Stimulated activated naive CD4-positive, alpha-beta T cell (primary cell): ENCODE results near the gene STYK1.

Experiments
- DNase-seq, 6 experiments: peaks; one replicate each; lab custom pipeline; 2025; lab: John Stamatoyannopoulos, UW

STYK1 gene, protein sequence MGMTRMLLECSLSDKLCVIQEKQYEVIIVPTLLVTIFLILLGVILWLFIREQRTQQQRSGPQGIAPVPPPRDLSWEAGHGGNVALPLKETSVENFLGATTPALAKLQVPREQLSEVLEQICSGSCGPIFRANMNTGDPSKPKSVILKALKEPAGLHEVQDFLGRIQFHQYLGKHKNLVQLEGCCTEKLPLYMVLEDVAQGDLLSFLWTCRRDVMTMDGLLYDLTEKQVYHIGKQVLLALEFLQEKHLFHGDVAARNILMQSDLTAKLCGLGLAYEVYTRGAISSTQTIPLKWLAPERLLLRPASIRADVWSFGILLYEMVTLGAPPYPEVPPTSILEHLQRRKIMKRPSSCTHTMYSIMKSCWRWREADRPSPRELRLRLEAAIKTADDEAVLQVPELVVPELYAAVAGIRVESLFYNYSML

DNA sequence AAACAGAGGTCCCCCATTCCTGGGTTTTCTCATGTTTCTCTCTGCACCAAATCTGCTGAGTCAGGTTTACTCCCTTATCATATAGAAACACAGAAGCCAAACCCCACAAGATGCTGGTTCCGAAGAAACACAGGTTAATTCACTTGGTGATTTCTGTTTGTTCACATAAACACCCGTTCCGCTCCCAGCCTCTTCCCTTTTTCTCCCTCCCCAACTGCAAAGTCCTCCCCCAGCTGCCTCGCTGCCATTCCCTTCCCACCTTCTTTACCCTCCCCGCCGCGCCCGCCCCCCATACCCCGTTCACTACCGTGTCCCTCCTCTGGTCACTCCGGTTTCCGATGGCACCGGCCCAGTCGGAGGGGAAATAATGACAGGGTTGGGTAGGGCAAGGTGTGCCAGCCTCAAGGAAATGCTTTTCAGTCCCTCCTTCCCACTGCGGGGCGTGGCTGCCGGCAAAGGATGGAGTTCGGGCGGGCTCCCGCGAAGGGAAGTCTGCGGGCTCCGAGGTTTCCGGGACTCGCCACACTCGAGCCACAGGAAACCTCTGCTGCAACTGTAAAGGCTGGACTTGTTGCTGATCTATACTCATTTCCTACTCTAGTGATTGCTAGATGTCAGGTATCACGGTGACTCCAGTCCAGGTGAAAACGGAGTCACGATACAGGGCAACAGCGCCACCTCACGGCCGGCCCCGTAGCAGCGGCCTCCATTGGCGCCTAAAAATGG is at the start of gene STYK1:
TSS of gene STYK1 (minus strand) at position 394 of the 726 bp plus-strand sequence. CDS start 39,434 bp downstream, outside the sequence.
- DNase-seq: peak; percentile 44 to 75 (median 52)

DNA sequence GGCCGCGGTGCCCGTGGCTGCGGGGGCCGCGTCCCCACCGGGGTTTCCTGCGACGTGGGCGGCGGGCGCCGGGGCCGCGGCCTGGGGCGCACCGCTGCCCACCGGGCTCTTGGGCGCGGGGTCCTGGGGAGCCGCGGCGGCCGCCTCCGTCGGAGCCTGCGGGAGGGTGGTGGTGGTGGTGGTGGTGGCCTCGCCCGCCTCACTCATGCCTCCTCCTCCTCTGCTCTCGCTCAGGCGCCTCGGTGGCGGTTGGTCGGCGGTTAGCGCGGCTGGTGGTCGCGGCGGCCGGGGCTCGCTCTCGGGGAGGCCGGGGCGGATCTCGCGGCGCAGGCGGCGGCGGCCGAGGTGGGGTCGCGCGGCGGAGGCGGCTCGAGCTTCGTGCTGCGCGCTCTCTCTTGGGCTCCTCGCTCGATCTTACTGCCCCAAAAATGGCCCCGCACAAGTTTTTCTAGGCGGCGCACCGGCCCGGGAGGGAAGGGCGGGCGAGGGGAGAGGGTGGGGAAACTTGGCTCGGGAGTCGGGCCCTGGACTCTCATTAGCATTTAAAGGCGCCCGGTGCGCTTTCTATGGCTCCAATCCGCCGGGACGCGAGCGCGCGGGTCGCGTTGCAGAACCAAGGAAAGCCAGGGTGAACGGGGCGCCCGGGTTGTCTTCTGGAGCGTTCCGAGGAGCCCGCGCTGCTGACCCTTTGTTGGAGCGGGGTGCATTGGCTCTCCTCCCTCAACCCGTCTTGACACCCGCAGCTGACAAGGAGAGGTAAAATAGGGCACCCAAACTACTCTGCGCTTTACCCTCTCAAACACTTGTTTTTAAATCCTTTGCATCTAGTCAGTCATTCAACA is 49.3 kb upstream of the STYK1 start, which contains the start of gene YBX3:
TSS of gene YBX3 (minus strand) at position 419 of the 842 bp plus-strand sequence. CDS start at position 207, 212 bp downstream.
- DNase-seq: peak in 3 of 6 experiments; percentile 39 to 52 (median 40)

DNA sequence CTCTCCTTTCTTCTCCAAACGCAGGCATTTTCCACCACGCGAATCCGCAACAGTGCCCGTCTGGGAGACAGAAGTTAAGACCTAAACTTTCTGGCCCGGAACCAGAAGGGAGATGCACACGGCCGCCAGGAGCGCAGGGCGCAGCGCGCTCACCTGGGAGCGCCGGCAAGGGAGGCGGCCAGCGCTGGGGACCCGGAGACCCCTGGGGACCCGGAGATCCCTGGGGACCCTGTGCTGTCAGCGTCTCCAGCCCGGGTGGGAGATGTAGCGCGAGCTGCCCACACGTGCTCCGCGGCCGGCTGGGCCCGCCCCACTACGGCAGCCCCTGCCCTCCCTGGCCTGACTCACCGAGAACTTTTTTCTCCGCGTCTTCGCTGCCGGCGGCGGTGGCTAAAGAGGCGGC is 48.7 kb upstream of the STYK1 start:
- DNase-seq: peak in 5 of 6 experiments; percentile 3 to 64 (median 54)

DNA sequence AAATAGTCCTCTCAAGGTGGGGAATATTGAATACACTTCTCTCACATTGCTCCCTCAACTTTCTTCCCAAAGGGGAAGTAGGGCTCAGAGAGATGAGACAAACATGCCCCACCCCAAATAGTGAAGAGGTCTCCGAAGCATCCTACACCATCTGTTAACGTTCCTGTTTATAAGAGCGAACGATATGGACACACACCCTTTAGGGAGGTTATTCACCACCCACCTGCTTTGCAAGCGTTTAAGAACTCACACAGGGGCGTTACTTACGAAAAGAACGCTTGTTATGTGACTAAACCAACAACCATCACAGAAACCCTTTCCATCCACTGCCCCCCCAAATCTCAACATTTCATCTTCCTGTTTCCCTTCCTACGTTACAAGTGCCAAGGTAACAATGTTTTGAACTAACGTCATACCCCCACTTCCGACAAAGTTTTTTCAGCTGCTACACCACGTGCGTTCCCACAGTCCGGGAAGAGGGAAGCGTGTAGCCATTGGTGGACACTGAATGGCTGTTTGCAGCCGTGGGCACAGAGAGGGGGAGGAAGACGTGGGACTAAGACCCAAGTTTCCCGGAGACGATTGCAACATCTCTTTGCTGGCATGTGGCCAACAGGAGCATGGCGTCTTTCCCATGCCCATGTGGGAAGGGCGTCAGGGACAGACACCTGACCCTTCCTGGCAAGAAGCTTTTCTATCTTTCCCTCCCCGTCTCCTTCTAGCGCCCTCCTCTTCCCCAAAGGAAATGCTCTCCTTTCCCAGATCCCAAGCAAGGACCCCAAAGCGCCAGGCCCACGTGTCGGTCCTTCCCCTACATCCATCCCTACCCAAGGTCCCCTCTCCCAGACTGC is 48.0 kb upstream of the STYK1 start:
- DNase-seq: peak; percentile 18 to 74 (median 62)

DNA sequence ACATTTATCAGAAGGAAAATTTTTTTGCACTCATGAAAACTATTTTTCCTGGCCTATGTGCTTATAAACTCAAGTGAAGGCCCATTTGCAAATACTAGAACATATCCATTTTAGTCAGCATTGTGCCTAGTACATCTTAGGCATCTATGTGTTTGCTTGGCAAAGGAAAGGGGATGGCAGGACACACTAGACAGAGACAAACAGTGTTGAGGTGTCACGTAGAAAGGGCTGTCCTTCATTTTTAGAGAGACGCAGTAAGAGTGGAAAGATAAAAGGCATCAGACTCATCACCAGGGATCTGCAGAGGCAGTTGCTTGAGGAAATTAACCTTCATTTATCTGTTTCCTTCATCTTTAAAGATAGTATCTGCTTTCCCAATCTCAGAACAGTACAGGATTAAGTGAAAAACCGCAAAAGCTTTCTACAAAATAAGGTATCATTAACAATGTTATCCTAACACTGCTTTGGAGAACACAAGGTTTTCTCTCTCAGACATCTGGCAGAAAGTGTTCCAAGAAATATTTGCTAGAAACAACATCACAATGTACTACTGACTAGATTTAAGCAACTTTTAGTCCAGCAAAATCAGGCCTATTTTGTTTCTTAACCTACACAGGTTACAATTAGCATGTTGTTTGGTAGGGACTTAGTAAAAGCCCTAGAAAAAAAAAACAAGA is 47.3 kb upstream of the STYK1 start:
- DNase-seq: no peak

DNA sequence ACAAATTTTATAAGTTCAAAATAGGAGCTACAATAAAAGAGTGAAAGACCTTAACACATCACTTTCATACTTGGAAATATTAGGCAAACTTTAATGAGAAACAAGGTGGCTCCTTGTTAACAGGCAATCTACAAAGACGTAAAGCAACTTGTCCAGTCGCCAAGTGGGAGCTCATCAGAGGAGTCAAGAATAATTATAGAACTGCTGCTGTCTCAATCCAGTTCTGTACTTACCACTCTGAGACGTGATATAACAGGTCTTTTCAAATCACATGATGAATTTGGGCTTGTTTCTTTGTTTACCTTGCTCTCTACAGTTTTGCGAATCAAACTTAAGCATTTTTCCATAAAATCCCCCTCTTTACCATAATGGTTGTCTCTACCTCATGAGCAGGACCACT is 45.6 kb upstream of the STYK1 start:
- no peak for DNase-seq

DNA sequence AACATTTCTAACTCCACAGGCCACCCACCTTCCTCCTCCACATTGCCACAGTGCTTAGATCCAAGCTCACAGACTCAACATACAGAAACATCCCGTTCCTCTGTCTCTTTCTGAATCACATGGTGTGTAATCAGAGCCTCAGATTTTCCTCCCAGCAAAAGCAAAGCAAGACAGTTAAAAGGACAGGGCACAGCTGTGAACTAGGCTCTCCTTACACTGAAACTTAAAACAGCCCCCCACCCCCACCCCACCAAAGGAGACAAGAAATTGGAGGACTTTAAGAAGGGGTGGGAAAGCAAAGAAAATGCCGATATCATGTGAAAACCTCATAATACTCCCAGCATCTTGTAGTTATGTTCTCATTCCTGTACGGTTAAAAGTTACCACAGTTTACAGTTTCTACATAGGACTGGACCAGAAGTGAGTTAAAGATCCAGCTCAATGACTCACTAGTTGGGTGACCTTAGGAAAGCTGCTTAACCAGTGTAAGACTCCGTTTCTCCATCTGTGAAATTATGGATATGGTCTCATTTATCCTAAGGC is 44.5 kb upstream of the STYK1 start:
- DNase-seq: no peak

DNA sequence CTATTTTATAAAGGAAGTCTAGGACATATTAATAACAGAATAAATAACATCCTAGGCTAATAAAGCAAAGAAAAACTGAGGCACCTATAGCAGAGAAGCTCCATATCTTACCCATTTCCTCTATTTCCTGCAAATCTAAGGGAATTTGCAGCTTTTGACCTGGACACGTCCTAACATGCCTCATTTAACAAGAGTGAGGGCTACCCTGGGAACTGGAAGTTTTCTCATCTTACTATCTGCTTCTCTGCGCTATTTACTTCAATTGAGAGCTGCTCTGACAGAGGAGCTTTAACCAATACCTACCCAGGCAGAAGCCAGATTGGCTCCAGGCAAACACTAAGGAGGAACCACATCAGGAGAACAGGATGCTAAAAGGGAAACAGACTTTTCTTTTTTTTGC is 43.6 kb upstream of the STYK1 start:
- DNase-seq: no peak

DNA sequence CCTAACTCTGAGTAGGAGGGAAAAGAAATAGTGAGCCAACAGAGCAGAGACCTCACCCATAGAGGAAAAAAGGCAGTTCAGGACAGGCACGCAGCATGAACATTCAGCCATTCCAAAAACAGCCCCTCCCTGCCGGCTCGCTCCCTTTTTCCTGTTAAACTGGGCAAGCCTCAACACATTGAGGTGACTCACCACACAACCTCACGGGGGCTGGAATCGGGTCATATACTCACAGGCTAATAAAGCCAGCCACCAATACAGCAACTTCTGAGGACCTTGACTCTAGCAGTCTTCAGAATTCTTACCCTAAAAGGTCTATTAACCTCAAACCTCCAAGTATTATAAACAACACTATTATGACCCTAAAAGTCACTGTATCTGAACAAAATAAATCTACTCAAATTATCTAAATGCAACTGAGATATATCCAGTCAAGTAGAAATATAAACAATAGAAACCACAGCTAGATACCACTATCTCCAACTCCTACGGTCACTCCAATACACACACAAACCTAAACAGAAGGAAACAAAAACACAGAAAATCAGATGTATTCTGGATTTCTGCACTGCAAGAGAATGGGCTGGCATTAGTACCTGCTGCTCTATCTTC is 43.0 kb upstream of the STYK1 start:
- DNase-seq: no peak

DNA sequence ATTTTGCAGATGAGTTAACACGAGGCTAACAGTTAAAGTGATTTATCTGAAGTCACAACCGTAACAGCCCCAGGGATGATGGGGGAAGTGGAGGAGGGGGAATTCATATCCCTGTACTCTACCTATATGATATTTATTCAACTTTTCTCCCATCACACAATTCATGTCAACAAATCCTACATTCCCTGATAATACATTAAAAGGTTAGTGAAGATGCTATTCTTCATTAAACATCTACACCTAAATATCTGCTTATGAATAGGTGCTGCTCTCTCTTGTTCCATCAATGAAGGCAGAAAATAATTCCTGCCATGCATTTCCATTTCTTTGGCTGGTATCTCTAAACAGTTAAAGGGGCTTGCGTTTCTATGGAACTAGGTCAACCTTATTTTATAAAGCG is 42.4 kb upstream of the STYK1 start:
- DNase-seq: no peak

DNA sequence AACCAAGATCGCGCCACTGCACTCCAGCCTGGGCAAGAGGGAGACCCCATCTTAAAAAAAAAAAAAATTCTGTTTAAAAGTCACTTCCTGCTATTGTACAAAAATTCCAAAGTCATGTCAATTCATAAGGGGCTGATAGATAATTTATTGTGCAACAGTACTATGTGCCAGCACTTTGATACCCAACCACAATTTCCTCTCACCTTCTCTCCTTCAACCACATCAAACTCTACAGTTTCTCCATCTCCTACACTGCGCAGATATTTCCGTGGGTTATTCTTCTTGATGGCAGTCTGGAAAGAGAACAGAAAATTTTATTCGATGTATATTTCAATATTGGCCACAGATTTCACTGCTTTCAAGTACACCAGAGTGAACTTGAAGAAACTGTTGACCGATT is 41.6 kb upstream of the STYK1 start:
- peak in 3 of 6 experiments; percentile 18 to 32 (median 30) for DNase-seq

DNA sequence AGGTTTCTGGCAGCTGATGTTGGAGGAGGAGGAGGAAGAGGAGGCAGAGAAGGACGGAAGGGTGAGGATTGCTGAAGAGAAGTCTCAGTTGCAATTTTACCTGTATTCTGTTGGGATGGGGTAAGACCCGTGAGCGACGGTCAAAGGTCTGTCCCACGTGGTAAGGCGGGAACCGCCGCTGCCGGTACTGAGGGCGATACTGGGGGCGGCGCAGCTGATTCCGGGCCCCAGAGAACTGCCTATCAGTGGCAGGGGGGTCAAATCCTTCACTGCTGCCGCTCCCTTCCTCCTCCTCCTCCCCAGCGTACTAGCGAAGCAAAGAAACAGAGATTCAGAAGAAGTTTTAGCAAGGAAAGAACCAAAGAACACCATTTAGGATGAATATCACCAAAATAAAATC is 36.0 kb upstream of the STYK1 start:
- DNase-seq: no peak

DNA sequence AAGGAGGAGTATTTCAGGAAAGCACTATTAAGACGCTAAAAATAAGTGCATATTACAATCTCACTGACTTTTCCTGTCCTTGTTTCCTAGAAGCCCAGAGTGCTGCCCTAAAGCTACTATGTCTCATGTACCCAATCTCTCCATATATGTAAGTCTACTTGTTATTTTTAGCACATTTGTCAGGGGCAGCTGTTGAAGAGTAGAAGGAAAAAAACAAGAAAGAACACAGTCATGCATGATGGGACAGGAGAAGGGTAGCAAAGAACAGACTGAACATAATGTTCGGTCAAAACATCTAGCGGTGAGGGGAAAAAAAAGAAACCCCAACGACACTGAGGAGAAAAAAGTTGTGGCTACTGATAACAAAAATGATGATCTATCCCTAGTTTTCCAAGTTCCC is 35.0 kb upstream of the STYK1 start:
- no peak for DNase-seq

DNA sequence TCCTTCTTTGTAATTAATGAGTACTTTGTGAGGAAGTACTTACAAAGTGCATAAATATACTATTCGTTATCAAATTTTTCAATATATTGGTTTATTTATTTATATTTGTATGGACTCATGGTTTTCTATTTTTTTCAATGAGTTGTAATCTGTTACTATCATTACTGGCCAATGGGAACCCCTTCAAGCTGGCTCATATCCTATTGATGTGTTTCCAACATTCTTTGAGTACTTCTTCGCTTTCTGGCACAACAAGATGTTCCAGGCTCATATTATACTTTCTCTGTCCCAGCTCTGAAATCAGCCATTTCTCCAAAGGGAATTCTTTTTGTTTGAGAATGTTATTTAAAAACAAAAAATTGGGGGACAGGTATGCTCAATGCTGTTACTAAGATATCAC is 31.8 kb upstream of the STYK1 start:
- no peak for DNase-seq

DNA sequence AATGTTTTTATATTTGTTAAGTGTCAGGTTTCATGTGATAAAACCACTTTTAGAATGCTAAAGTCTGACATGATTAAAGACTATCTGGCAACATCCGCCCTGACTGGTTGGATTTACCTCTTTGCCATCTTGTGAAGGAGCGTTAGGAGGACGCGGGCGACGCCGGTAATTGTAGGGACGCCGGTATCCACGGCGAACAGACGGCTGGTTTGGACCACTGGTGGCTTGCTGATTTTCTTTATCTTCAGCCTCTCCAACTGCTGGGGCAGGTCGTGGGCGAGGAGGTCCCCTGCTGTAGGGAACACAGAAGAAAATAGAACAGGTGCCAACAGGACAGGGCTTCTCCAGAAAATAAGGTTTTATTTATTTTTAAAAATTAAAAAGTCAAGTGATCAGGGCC is 28.0 kb upstream of the STYK1 start:
- no peak for DNase-seq

DNA sequence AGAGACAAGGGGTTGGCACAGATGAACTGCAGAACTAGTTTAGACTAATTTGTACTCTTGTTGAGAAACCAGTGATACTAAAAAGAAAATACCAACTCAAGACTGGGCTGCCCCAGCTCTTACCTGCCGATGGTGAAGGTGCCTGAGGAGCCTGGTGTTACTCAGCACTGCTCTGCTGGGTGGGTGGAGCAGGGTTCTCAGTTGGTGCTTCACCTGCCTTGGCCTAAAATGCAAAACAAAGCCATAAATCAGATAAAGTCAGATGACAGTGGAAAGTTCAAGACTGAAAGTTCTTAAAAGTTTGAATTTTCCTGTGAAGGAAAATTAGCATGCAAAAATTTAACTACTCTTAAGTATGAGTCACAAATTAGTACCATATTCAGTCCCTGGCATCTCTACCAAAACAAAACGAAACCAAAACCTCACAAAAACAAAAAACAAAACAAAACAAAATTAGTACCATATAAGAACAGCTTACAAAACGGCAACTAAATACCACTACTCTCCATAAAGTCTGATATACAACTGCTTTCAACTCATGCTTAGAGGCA is 27.4 kb upstream of the STYK1 start:
- no peak for DNase-seq

DNA sequence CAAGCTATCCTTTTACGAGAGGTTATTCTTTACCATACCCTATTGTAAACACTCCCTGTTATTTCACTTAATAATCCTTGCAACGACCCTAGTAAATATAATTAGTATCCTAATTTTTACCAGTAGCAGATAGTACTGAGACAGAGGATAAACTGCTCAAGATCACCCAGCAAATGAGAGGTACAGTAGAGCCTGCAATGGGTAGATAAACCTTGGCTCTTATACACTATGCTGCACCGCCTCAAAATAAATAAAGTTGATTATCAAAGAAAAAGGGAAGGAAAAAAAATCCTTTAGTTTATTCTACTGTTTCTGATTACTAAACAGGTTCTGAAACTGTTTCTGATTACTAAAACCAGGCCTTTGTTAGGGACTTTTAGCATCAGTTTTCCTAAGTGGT is 26.7 kb upstream of the STYK1 start:
- no peak for DNase-seq

DNA sequence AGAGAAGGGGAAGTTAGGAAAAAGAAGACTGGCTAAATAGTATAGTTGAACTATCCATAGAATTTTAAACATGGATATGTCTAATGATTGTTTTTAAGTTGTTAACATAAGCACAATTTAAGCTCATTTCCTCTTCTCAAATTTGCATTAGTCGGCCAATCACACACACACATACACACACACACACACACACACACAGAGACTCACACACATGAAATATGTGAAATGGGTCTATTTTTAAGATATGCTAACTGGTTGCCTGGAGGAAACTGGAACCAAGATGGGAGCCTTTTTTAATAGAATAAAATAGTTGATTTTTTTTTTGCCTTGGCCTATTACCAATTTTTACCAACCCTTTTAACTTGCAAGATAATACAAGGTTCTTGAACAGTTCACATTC is 24.0 kb upstream of the STYK1 start:
- no peak for DNase-seq

DNA sequence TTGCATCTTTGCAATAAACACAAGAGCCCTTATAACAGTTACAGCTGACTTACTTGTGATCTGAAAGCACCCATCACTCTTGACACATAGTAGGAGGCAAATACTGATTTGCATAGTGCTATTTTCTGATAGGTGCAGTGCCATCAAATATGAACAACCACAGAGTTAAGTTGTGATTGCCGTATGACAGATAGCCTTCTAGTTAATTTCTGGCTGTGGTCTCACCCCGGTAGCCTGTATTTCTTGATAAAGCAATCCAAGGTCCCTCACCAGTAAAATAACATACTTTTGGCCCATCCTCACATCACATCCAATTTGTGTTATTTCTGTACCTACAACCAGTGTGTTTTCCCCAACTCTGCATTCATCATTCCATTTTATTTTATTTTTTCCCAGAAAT is 23.3 kb upstream of the STYK1 start:
- no peak for DNase-seq

DNA sequence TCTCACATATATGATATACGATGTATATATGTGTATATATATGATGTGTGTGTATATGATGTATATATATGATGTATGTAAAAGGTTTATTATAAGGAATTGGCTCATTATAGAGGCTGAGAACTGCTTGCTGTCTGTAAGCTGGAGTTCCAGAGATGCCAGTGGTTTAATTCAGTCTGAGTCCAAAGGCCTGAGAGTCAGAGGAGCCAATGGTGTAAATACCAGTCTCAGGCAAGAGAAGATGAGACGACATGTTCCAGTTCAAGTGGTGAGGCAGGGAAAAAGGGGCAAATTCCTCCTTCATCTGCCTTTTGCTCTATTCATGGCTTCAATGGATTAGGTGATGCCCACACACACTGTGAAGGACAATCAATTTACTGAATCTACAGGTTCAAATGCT is 17.1 kb upstream of the STYK1 start:
- no peak for DNase-seq
